GM12878 (cell line): ENCODE data around the gene OR52B2. TPM values are rescaled to one million over a fixed set of nuclear protein-coding genes. Genes with fewer than 3 reads are reported as not detected.

Experiments
- ATAC-seq: fragments of 200-7000 bp; cut with Tn5 transposase; 3 replicates; pipeline ENCODE4 v1.9.1; 2020; ENCODE audit warnings: mild to moderate bottlenecking, moderate library complexity
- BruUV-seq: library from RNA; stranded (reverse); fragments of 400-500 nt; replicated peaks from 2 replicates; lab custom pipeline; 2021; lab: Mats Ljungman, UMichigan
- CTCF ChIA-PET: fragments of 300-600 bp; sonication (Branson Sonifier 250); formaldehyde crosslinking; extraction: SDS; loops from one replicate; lab custom pipeline; 2021; ENCODE audit warnings: inconsistent platforms; lab: Yijun Ruan, JAX
- POLR2A ChIA-PET: fragments of 350-600 bp; formaldehyde crosslinking; extraction: SDS; loops from one replicate; lab custom pipeline; 2021; ENCODE audit warnings: inconsistent platforms; lab: Charles Lee
- RAD21 ChIA-PET: fragments of 300-600 bp; sonication (Branson Sonifier 250); formaldehyde crosslinking; loops from one replicate; lab custom pipeline; 2023; ENCODE audit warnings: antibody characterized with exemption; ENCODE audit not compliant: unreplicated experiment; lab: Charles Lee
- SMC1A ChIA-PET: fragments of 300-600 bp; sonication (Branson Sonifier 250); formaldehyde crosslinking; loops from one replicate; lab custom pipeline; 2023; ENCODE audit not compliant: unreplicated experiment, uncharacterized antibody; lab: Charles Lee
- DNase-seq: peaks from one replicate; pipeline ENCODE4 v3.0.0-alpha.2; 2011; ENCODE audit warnings: low read depth, low spot score
- FAIRE-seq: peaks from 3 replicates; lab custom pipeline; 2011; peaks lifted over from hg19 to GRCh38; lab: Jason Lieb, UNC
- H2AFZ ChIP-seq: 2 replicates; pipeline ENCODE4 v1.6.0; 2011; ENCODE audit warnings: low read depth, low read length, control low read depth; ENCODE audit not compliant: control insufficient read depth
- H3K27ac ChIP-seq: 2 replicates; pipeline ENCODE4 v1.5.1; 2011; ENCODE audit warnings: control low read depth; ENCODE audit not compliant: control insufficient read depth, insufficient read depth
- H3K27me3 ChIP-seq, 2 experiments: replicated peaks in 1 of 2; 2 replicates each; pipeline versions ENCODE4 v1.6.0 to v1.6.1; 2011; ENCODE audit warnings: low read length in 1 of 2; ENCODE audit not compliant: control insufficient read depth in 2 of 2, insufficient read depth in 2 of 2
- H3K36me3 ChIP-seq, 2 experiments: 2 replicates each; pipeline ENCODE4 v1.5.1; 2011; ENCODE audit warnings: low read length in 1 of 2; ENCODE audit not compliant: control insufficient read depth in 2 of 2, insufficient read depth in 2 of 2
- H3K4me1 ChIP-seq: 2 replicates; pipeline ENCODE4 v1.6.1; 2011; ENCODE audit warnings: mild to moderate bottlenecking, low read length, moderate library complexity, mixed read lengths; ENCODE audit not compliant: control insufficient read depth, insufficient read depth
- H3K4me2 ChIP-seq: 2 replicates; pipeline ENCODE4 v1.6.0; 2011; ENCODE audit warnings: control low read depth; ENCODE audit not compliant: control insufficient read depth, insufficient read depth
- H3K4me3 ChIP-seq: fragments of 200-600 bp; sonication (generic); 2 replicates; pipeline ENCODE4 v1.5.1; 2016
- H3K79me2 ChIP-seq: 2 replicates; pipeline ENCODE4 v1.6.0; 2011; ENCODE audit warnings: low read length; ENCODE audit not compliant: control insufficient read depth, insufficient read depth
- H3K9ac ChIP-seq: 2 replicates; pipeline ENCODE4 v1.8.0; 2011; ENCODE audit warnings: low read length, control low read depth, mixed read lengths; ENCODE audit not compliant: control insufficient read depth, insufficient read depth
- H3K9me3 ChIP-seq: replicated peaks from 3 replicates; pipeline ENCODE4 v1.5.1; 2011; ENCODE audit warnings: mild to moderate bottlenecking, low read length; ENCODE audit not compliant: control insufficient read depth, insufficient read depth
- H4K20me1 ChIP-seq: 2 replicates; pipeline ENCODE4 v1.6.0; 2011; ENCODE audit not compliant: control insufficient read depth, insufficient read depth
- ASH2L ChIP-seq: fragments of 300-600, 200-600 bp; sonication (generic); IDR thresholded peaks from 2 replicates; pipeline ENCODE4 v1.6.1; 2017; ENCODE audit warnings: low read depth, mild to moderate bottlenecking, borderline replicate concordance
- BHLHE40 ChIP-seq, 2 experiments: fragments of 450-650 bp in 1 of 2; IDR thresholded peaks; 2 replicates each; pipeline ENCODE4 v1.6.1; 2011 to 2017; ENCODE audit warnings: low read depth in 2 of 2, borderline replicate concordance in 1 of 2, improper control_type of control experiment in 1 of 2, low read length in 1 of 2, mild to moderate bottlenecking in 1 of 2
- ETV6 ChIP-seq, 2 experiments: fragments of 450-650 bp in 1 of 2; IDR thresholded peaks in 1 of 2; conservative IDR thresholded peaks in 1 of 2; 2 replicates each; pipeline ENCODE4 v1.6.1; 2014; ENCODE audit warnings: antibody characterized with exemption in 1 of 2, borderline replicate concordance in 1 of 2, low read depth in 1 of 2, mild to moderate bottlenecking in 1 of 2, moderate library complexity in 1 of 2
- FOXK2 ChIP-seq: fragments of 450-650 bp; IDR thresholded peaks from 2 replicates; pipeline ENCODE4 v1.6.1; 2017; ENCODE audit warnings: mild to moderate bottlenecking, moderate library complexity
- FOXM1 ChIP-seq: IDR thresholded peaks from 2 replicates; pipeline ENCODE4 v1.6.1; 2012; ENCODE audit warnings: low read depth, mild to moderate bottlenecking, inconsistent platforms, low read length, moderate library complexity
- IRF5 ChIP-seq: fragments of 450-650 bp; IDR thresholded peaks from 2 replicates; pipeline ENCODE4 v1.6.1; 2017; ENCODE audit warnings: borderline replicate concordance
- LARP7 ChIP-seq: fragments of 450-650 bp; IDR thresholded peaks from 2 replicates; pipeline ENCODE4 v1.6.1; 2017; ENCODE audit warnings: mild to moderate bottlenecking
- MLLT1 ChIP-seq: fragments of 450-650 bp; IDR thresholded peaks from 2 replicates; pipeline ENCODE4 v1.6.1; 2016; ENCODE audit warnings: mild to moderate bottlenecking
- MTA2 ChIP-seq: fragments of 450-650 bp; IDR thresholded peaks from 2 replicates; pipeline ENCODE4 v1.6.1; 2016; ENCODE audit warnings: low read depth, mild to moderate bottlenecking, moderate library complexity
- MYB ChIP-seq: fragments of 150-350 bp; IDR thresholded peaks from 2 replicates; pipeline ENCODE4 v1.6.1; 2014; ENCODE audit warnings: mild to moderate bottlenecking, low read depth, low read length, borderline replicate concordance
- NKRF ChIP-seq: fragments of 450-650 bp; conservative IDR thresholded peaks from 2 replicates; pipeline ENCODE4 v1.6.1; 2017; ENCODE audit warnings: mild to moderate bottlenecking, moderate library complexity
- NR2C1 ChIP-seq: fragments of 450-650 bp; IDR thresholded peaks from 2 replicates; pipeline ENCODE4 v1.6.1; 2017; ENCODE audit warnings: antibody characterized with exemption, mild to moderate bottlenecking, moderate library complexity
- POLR2A ChIP-seq: IDR thresholded peaks from 2 replicates; pipeline ENCODE4 v1.6.1; 2011; ENCODE audit warnings: low read depth, mild to moderate bottlenecking, low read length
- RAD21 ChIP-seq: IDR thresholded peaks from 2 replicates; pipeline ENCODE4 v1.6.1; 2011; ENCODE audit warnings: mild to moderate bottlenecking, low read depth, low read length, moderate library complexity; ENCODE audit not compliant: insufficient read depth
- ZNF592 ChIP-seq: fragments of 450-650 bp; IDR thresholded peaks from 2 replicates; pipeline ENCODE4 v1.6.1; 2017; ENCODE audit warnings: mild to moderate bottlenecking, moderate library complexity
- ZNF622 ChIP-seq: fragments of 450-650 bp; IDR thresholded peaks from 2 replicates; pipeline ENCODE4 v1.6.1; 2017; ENCODE audit warnings: mild to moderate bottlenecking, inconsistent platforms
- WGBS: methylation state at CpG from one replicate; pipeline ENCODE4 v1.1.6; 2016; ENCODE audit warnings: low lambda C conversion rate; ENCODE audit not compliant: insufficient replicate concordance, insufficient coverage; ENCODE audit errors: missing lambda C conversion rate; 5-methylcytosine and 5-hydroxymethylcytosine counted together
- in situ Hi-C: fragments of 300-500 bp; cut with MboI; formaldehyde crosslinking; loops from 9 replicates; pipeline ENCODE4 v1.14.3; 2018; ENCODE audit warnings: mixed read lengths
- intact Hi-C: fragments of 100-400 bp; cut with micrococcal nuclease; formaldehyde crosslinking; loops from one replicate; pipeline ENCODE4 v1.14.2; 2022; ENCODE audit not compliant: unreplicated experiment
- polyA plus RNA-seq, 11 experiments: library from polyadenylated mRNA; depleted of rRNA in 4 of 11; unstranded in 6 of 11; stranded (reverse) in 5 of 11; fragments of >200 nt; fragmentation: Nextera tagmentation in 4 of 11; fragmentation: Illumina TruSeq in 1 of 11; extraction: Ambion mirVana in 4 of 11; extraction: Trizol in 1 of 11; gene quantifications; 1 replicate in 1 of 11; 2 replicates in 10 of 11; pipeline versions ENCODE4 v1.2.1 to v1.2.3, GENCODE V29; 2011 to 2016; ENCODE audit warnings: inconsistent platforms in 2 of 11, missing spikeins in 2 of 11, low read depth in 1 of 11
- total RNA-seq, 4 experiments: library from RNA; depleted of rRNA in 3 of 4; stranded (reverse); fragments of >200 nt in 3 of 4; fragmentation: Illumina TruSeq in 1 of 4; extraction: Trizol in 1 of 4; gene quantifications; 2 replicates each; pipeline versions ENCODE4 v1.2.1 to v1.2.3, GENCODE V29; 2013 to 2021

OR52B2 gene
- total and polyA plus RNA-seq, 10 of the 15 experiments (the other 5 are each of a cell fraction or from before 2014, with no cell fraction given): 0.08 TPM; not detected in 9

- H3K9me3 ChIP-seq: no peaks in the 10 kb centered on the region
- intact Hi-C loops: no loop called here
- H4K20me1 ChIP-seq: no peaks in the 10 kb centered on the region
- ATAC-seq (peak; percentile 86), FAIRE-seq (peak; percentile 56), DNase-seq (peak; percentile 58)
- BruUV-seq: no TSS peak
- no peak overlapping the region for H3K9ac ChIP-seq
- H3K27me3 ChIP-seq: no peaks in the 10 kb centered on the region
- H3K4me2 ChIP-seq: no peak overlapping the region
- H3K27ac ChIP-seq: 0 out of 2 replicates have a peak overlapping the region, but pooled peaks have one; percentile 0
- no peak overlapping the region for H3K4me3 ChIP-seq
- SMC1A ChIA-PET: interaction anchor here (0.8 to 2.7 kb wide), 4 partner anchors 12 to 159 kb away, joined by 3 to 12 read pairs (median 4); partner anchors contain the start of gene FHIP1B
- in situ Hi-C loops: no loop called here
- no peaks in the 10 kb centered on the region for H3K79me2 ChIP-seq
- no peak overlapping the region for H2AFZ ChIP-seq
- 2% methylated on average over 3 of the region's 3 CpGs for WGBS
- CTCF ChIA-PET: interaction anchor here (1.0 to 1.7 kb wide), 3 partner anchors 48 to 96 kb away, joined by 3 to 7 read pairs (median 3); no protein-coding TSS in a partner anchor
- RAD21 ChIA-PET: no interaction called here
- POLR2A ChIA-PET: no interaction called here
- no peaks in the 10 kb centered on the region; a peak in 1 of 4 replicates for H3K36me3 ChIP-seq
- peaks cover 9% of the 10 kb centered on the region for H3K4me1 ChIP-seq
- TF ChIP-seq NKRF (no peak), MTA2 (peak; percentile 27; the same call in 1 of the 2 replicates), ZNF622 (no peak), RAD21 (no peak), ZNF592 (no peak), FOXM1 (no peak), BHLHE40 (IDR thresholded peaks at IDR 0.05; ENCODE audit: borderline replicate concordance in 1 of 2, low read depth in 2 of 2, low read length in 1 of 2) (peak; percentile 18 to 69; a peak in 2 of 4 replicates), MYB (no peak), FOXK2 (no peak), POLR2A (no peak), MLLT1 (no peak), LARP7 (no peak), NR2C1 (no peak), ETV6 (conservative IDR thresholded peaks at IDR 0.05 in 1 of 2, IDR thresholded peaks at IDR 0.05 in 1 of 2; ENCODE audit: borderline replicate concordance in 1 of 2, low read depth in 1 of 2) (no peak), ASH2L (no peak), IRF5 (no peak)
These were observed 33.2 kb upstream of the OR52B2 start for GRCh38 chr11:6203327-6203726.
